Breast epithelium (tissue), 4 donors: ENCODE measurements around the gene NR3C1. TPM values are rescaled to one million over a fixed set of nuclear protein-coding genes. Genes with fewer than 3 reads are reported as not detected.

Source experiments
- DNase-seq, 2 donors: peaks; one replicate each; pipeline ENCODE4 v3.0.0-alpha.2; 2019; ENCODE audit warnings: low spot score in 2 of 2
- H3K27ac ChIP-seq, 2 donors: fragments of 200-600 bp; sonication (generic) in 1 of 2; one replicate each; pipeline ENCODE4 v1.5.1; 2016 to 2019; ENCODE audit warnings: mild to moderate bottlenecking in 1 of 2
- H3K27me3 ChIP-seq, 2 donors: fragments of 200-600 bp; sonication (generic) in 1 of 2; one replicate each; pipeline versions ENCODE4 v1.5.1 to v1.6.0; 2017 to 2019; ENCODE audit warnings: control low read depth in 1 of 2, mild to moderate bottlenecking in 1 of 2
- H3K36me3 ChIP-seq: fragments of 200-600 bp; one replicate; pipeline ENCODE4 v1.5.1; 2019
- H3K4me1 ChIP-seq, 2 donors: fragments of 200-600 bp; sonication (generic); one replicate each; pipeline ENCODE4 v1.5.1; 2016 to 2019; ENCODE audit warnings: control low read depth in 1 of 2
- H3K4me3 ChIP-seq, 3 donors: fragments of 200-600 bp; sonication (generic); 1 replicate in 2 of 3; 2 replicates in 1 of 3; pipeline ENCODE4 v1.5.1; 2016 to 2019; ENCODE audit warnings: mild to moderate bottlenecking in 3 of 3, moderate library complexity in 2 of 3
- H3K9me3 ChIP-seq, 2 donors: fragments of 200-600 bp; sonication (generic) in 1 of 2; one replicate each; pipeline ENCODE4 v1.5.1; 2016 to 2019; ENCODE audit warnings: control low read depth in 1 of 2
- POLR2A ChIP-seq: fragments of 450-650 bp; IDR thresholded peaks from one replicate; pipeline ENCODE4 v1.6.1; 2016; ENCODE audit warnings: antibody characterized with exemption, mild to moderate bottlenecking, moderate library complexity
- POLR2AphosphoS5 ChIP-seq, 3 donors: sonication (generic); formaldehyde crosslinking; IDR thresholded peaks; one replicate each; pipeline ENCODE4 v1.6.1; 2017; ENCODE audit warnings: antibody characterized with exemption in 3 of 3
- intact Hi-C: fragments of 100-400 bp; cut with DNase I; formaldehyde crosslinking; loops from one replicate; pipeline ENCODE4 v1.15.1; 2023; ENCODE audit warnings: low total_unique reads
- total RNA-seq, 3 donors: library from RNA; depleted of rRNA; stranded (reverse); fragments of >200 nt; gene quantifications; one replicate each; pipeline ENCODE4 v1.1.0, GENCODE V29; 2016
- TF ChIP-seq, protein P1 (sequence below), 3 donors: fragments of 450-650 bp; IDR thresholded peaks; one replicate each; pipeline ENCODE4 v1.5.1; 2016 to 2017; ENCODE audit warnings: antibody characterized with exemption in 3 of 3, mild to moderate bottlenecking in 3 of 3, moderate library complexity in 3 of 3

The NR3C1 gene
- total RNA-seq, 3 donors from 2014 or later: 51.1 to 122 (median 69.7) TPM

DNA sequence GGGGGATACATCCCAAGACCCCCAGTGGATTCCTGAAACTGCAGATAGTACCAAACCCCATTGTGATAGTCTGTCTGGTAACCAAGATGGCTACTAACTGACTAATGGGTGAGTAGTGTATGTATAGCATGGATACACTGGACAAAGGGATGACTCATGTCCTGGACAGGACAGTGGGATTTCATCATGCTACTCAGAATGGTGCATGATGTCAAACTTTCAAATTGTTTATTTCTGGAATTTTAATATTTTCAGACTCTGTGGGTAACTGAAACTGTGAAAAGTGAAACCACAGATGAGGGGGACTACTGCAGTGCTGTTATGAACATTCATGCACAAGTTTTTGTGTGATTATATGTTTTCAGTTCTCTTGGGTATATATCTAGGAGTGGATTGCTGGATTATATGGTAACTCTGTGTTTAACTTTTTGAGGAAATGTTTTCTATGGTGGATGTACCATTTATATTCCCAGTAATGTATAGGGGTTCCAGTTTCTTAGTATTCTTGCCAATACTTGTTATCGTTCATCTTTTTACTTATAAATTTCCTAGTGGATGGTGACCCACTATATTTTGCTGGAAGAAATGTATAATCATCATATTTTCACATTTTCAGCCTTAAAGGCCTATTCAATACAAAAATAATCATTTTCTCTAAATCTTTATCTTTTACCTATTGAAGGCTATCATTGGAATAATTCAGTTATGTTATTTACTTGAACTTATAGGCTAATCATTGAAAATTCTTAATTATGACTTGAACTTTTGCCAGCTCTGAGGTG, 140.9 kb downstream of the NR3C1 start:
- Histone ChIP-seq H3K9me3 (peaks cover 0 to 7% of the 10 kb centered on the region in 2 donors), H3K27me3 (no peaks in the 10 kb centered on the region), H3K4me1 (no peaks in the 10 kb centered on the region), H3K4me3 (no peak overlapping the region), H3K36me3 (no peaks in the 10 kb centered on the region), H3K27ac (no peak overlapping the region)
- DNase-seq: no peak
- intact Hi-C loops: no loop called here
- TF ChIP-seq, protein P1, sequence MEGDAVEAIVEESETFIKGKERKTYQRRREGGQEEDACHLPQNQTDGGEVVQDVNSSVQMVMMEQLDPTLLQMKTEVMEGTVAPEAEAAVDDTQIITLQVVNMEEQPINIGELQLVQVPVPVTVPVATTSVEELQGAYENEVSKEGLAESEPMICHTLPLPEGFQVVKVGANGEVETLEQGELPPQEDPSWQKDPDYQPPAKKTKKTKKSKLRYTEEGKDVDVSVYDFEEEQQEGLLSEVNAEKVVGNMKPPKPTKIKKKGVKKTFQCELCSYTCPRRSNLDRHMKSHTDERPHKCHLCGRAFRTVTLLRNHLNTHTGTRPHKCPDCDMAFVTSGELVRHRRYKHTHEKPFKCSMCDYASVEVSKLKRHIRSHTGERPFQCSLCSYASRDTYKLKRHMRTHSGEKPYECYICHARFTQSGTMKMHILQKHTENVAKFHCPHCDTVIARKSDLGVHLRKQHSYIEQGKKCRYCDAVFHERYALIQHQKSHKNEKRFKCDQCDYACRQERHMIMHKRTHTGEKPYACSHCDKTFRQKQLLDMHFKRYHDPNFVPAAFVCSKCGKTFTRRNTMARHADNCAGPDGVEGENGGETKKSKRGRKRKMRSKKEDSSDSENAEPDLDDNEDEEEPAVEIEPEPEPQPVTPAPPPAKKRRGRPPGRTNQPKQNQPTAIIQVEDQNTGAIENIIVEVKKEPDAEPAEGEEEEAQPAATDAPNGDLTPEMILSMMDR (IDR thresholded peaks at IDR 0.05): no peak
- no peak for TF ChIP-seq POLR2A
- TF ChIP-seq POLR2AphosphoS5 (IDR thresholded peaks at IDR 0.05): no peak

DNA sequence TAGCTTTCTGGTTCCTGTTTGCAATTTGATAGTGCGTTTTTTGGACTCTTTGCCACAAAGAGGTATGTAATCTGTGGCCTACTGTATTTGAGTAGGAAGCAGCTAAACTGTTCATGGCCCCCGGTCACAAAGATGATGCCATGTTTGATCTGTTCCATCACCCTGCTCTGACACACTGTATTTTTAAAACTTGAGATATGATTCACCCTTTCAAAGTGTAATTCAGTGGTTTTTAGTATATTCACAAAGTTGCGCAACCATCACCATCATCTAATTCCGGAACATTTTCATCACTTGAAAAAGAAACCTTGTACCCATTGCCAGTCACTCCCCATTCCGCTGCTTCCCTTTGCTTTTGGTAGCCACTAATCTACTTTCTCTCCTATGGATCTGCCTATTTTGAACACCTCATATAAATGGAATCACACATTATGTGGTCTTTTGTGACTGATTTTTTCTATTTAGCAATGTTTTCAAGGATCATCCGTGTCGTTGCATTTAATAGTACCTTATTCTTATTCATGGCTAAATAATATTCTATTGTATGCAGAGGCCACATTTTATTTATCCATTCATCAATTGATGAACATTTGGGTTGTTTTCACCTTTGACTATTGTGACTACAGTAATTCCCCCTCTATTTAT, 141.6 kb downstream of the NR3C1 start:
- H3K27ac ChIP-seq: no peak overlapping the region
- no peak overlapping the region for H3K4me3 ChIP-seq
- DNase-seq: no peak
- no peak for TF ChIP-seq POLR2A
- no peak for TF ChIP-seq POLR2AphosphoS5 (IDR thresholded peaks at IDR 0.05)
- intact Hi-C loops: no loop called here
- H3K4me1 ChIP-seq: no peaks in the 10 kb centered on the region
- peaks cover 0 to under 1% of the 10 kb centered on the region in 2 donors for H3K9me3 ChIP-seq
- H3K27me3 ChIP-seq: no peaks in the 10 kb centered on the region
- H3K36me3 ChIP-seq: no peaks in the 10 kb centered on the region

DNA sequence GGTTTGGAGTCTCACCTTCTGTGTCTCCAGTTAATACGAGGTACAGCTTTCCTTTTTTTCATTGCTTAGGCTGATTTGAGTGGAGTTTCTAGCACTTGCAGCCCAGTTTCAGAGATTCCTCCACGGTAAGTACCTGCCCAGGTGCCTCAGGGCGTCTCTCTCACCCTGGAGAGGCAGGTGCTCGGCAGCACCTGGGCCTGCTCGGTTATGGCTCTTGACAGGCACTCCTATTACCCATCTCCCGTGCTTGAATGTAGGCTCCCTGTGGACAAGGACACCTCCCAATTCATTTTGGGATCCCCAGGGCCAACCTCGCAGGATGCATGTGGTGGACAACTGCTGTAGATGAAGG, 144.3 kb downstream of the NR3C1 start:
- intact Hi-C loops: no loop called here
- Histone ChIP-seq H3K27ac (no peak overlapping the region), H3K36me3 (no peaks in the 10 kb centered on the region), H3K4me1 (no peaks in the 10 kb centered on the region), H3K4me3 (no peak overlapping the region), H3K9me3 (no peaks in the 10 kb centered on the region), H3K27me3 (no peaks in the 10 kb centered on the region)
- TF ChIP-seq POLR2AphosphoS5 (IDR thresholded peaks at IDR 0.05): no peak
- TF ChIP-seq POLR2A: no peak
- TF ChIP-seq, protein P1 (IDR thresholded peaks at IDR 0.05): no peak
- no peak for DNase-seq

DNA sequence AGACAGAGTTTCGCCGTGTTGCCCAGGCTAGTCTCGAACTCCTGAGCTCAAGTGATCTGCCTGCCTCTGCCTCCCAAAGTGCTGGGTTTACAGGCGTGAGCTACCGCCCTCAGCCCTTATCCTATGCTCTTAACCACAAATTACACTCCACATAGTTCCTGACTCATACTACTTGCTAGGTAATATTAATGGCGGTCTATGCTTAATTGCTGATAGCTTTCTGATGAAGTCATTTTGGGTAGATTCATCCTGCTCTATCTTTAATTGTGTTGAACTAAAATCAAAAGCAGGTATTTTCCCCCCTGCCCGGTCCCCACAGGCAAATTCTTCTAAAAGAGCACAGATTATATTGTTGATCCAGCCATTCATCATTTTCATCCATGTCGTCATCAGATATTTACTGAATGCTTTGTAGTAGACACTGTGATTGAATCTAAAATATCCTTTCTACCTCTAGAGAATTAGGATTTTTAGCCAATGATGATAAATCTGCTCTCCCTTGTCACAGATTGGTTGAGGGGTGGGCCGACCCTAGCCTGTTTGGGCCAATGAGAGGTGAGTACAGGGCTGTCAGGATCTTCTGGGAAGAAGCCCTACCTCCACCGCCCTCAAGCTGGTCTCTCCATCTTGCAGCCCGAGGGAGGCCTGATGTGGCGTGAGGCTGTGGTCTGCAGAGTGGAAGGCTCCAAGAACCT, 144.8 kb downstream of the NR3C1 start:
- H3K9me3 ChIP-seq: no peaks in the 10 kb centered on the region
- no peak overlapping the region for H3K4me3 ChIP-seq
- DNase-seq: no peak
- no peaks in the 10 kb centered on the region for H3K36me3 ChIP-seq
- no peaks in the 10 kb centered on the region for H3K4me1 ChIP-seq
- H3K27me3 ChIP-seq: no peaks in the 10 kb centered on the region
- H3K27ac ChIP-seq: no peak overlapping the region
- TF ChIP-seq, protein P1 (IDR thresholded peaks at IDR 0.05): no peak
- TF ChIP-seq POLR2AphosphoS5 (IDR thresholded peaks at IDR 0.05): no peak
- no peak for TF ChIP-seq POLR2A
- intact Hi-C loops: no loop called here

DNA sequence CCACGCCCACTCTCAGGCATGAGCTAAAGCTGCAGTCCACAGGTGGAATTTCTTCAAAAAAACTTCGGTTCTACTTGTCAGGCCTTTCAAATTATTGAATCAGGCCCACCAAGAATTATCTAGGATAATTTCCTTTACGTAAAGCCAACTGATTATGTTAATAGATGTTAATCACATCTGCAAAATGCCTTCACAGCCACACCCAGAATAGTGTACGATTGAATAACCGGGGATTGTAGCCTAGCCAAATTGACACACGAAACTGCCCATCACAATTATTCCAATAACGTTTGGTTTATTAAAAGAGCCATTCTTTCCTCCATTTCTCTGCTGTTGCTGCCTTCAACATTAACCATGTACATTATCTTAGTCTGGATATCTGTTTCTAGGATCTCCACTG, 148.7 kb downstream of the NR3C1 start:
- H3K9me3 ChIP-seq: no peaks in the 10 kb centered on the region
- DNase-seq: no peak
- no peak overlapping the region for H3K4me3 ChIP-seq
- intact Hi-C loops: no loop called here
- H3K27me3 ChIP-seq: no peaks in the 10 kb centered on the region
- TF ChIP-seq, protein P1 (IDR thresholded peaks at IDR 0.05): no peak
- TF ChIP-seq POLR2A: no peak
- no peak for TF ChIP-seq POLR2AphosphoS5 (IDR thresholded peaks at IDR 0.05)
- no peaks in the 10 kb centered on the region for H3K4me1 ChIP-seq
- H3K27ac ChIP-seq: no peak overlapping the region
- no peaks in the 10 kb centered on the region for H3K36me3 ChIP-seq
